ELF-1 (cell line): Measurements from ENCODE around the gene ADPRM.

Experiments used
- DNase-seq: peaks from one replicate; pipeline ENCODE4 v3.0.0-alpha.2; 2016; ENCODE audit warnings: low read depth, low spot score

The ADPRM gene

GRCh38 chr17:10741416-10742135 lies 44.2 kb downstream of the ADPRM start:
- no peak for DNase-seq

GRCh38 chr17:10742431-10742830 lies 45.0 kb downstream of the ADPRM start:
- DNase-seq, result no peak

- DNase-seq, result no peak
These were observed 46.1 kb downstream of the ADPRM start for GRCh38 chr17:10743316-10744009.

DNA sequence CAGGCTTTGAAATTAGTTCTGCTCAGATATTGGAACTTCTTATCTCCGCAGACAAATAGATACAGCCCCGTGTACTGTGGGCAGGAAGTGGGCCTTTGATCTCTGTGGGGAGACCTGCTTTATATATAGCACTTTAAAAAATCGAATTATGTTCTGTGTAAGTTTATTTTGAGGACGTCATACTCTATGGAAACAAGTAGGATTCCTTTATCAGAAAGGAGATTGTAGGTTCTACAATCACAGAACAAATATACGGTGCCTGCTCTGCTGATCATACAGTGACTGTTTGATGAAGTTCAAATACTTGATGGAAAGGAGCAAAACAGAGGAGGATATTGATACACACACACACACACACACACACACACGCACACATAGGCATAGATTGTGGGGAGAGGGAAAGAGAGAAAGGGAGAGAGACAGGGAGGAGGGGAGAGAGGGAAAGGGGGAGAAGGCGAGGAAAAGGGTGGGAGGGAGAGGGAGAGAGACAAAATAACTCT lies 47.2 kb downstream of the ADPRM start:
- DNase-seq, result no peak

DNA sequence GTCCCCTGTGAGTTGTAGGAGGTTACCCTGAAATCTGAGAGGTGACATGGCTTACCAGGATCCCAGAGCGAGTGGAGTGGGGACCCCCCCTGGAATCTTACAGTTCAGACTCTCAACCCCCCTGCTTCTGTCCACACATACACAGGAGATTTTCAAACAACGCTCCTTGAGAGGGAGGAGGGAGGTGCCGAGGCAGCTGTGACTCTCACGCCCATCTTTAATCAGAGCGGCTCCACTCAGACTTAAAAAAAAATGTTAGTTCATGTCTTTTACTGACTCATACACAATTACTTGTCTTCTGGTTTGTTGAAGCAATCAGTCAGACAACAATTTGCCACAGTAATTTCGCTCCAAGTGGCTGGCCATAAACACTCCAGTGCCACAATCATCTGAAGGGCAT lies 47.8 kb downstream of the ADPRM start:
- DNase-seq, result no peak

GRCh38 chr17:10748531-10749181 lies 51.3 kb downstream of the ADPRM start:
- DNase-seq, result peak; percentile 31

- DNase-seq, result no peak
These were observed 52.8 kb downstream of the ADPRM start for GRCh38 chr17:10750210-10750609.

DNA sequence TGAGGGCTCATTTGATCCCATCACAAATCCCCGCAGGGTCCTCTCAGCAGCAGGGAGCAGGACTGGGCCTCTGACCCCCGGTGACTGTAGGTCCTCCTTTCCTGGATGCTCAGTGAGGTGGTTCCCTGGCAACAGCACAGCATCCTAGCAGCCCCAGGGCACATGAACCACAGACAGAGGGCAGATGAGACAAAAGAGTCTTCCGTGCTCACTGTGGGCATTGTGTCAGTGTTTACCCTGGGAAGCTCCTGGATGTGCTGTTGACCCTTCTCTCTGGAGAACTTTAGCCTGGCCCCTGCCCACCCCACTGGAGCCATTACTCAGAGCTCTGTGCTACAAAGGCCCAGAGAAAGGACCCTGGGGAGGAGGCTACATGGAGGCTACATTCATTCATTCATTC lies 54.2 kb downstream of the ADPRM start:
- DNase-seq, result peak; percentile 8

DNA sequence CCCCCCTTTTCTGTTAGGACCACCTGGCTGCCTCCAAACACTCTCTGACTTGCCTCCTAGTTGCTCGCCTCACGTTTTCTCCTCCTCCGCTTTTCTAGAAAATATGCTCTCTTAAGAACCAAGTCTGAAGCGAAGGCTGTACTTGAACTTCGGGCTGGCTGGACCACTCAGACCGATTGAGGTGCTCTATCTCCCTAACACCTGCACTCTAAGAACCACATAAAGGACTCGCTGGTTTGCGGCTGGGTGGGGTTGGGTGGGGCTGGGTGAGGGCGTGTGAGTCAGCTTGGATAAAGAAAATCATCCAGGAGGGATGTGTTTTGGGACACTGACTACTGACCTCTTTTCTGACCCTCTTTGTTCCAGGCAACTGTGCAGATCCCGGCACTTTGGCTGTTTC lies 55.3 kb downstream of the ADPRM start:
- DNase-seq, result no peak

DNA sequence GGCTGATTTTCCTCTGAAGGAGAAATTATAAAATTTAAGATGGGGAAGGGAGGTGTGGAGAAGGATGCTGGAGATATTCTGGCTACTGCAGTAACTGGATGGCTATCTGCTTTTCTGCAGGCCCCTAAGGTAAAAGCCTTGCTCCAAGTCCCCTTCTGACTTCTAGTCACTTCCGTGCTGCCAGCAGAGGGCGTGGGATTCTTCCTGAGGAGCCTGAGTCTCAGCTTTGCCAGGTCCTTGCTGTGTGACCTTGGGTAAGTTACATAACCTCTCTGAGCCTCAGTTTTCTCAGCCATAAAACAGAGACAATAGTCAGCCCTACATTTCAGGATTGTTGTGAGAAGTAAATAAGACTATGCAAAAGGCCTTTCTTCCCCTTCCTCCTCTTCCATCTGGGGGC lies 56.7 kb downstream of the ADPRM start:
- peak; percentile 55 for DNase-seq

GRCh38 chr17:10754861-10755591 lies 57.6 kb downstream of the ADPRM start:
- peak; percentile 72 for DNase-seq

DNA sequence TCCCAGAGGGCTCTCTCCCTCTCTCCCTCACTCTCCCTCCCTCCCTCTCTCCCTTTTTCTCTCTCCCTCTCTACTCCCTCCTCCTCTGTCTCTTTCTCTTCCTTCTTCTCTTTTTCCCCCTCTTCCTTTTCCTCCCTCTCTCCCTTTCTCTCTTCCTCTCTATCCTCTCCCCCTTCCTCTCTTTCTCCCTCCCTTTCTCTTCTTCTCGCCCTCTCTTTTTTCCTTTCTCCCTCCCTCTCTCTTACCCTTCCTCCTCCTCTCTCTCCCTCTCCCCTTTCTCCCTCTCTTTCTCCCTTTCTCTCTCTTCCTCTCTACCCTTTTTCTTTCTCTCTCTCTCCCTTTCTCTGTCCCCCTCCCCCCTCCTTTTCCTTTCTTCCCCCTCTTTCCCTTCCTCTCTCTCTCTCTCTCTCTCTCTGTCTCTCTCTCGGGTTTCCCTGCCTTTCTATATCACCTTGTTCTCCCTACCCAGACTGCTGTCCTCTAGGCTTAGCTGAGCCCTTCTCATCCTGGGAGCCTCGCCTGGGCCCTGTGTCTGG lies 58.3 kb downstream of the ADPRM start:
- DNase-seq, result no peak

- DNase-seq, result peak; percentile 19
These were observed 58.8 kb downstream of the ADPRM start for GRCh38 chr17:10756185-10756584.

DNA sequence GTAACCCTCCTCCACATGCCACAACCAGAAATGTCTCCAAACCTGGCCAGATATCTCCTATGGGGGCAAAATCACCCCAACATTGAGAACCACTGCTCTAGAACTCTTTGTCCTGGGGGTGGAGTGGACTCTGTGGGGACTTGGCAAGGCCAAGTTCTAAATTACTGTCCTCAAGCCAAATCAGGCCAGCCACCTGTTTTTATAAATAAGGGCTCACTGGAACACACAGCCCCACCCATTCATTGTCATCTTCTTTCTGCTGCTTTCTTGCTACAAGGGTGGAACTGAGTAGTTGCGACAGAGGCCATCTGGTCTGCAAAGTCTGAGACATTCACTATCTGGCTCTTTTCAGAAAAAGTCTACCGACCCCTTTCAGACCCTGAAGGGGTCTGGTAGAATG lies 59.2 kb downstream of the ADPRM start:
- DNase-seq, result peak; percentile 10

- peak; percentile 39 for DNase-seq
These were observed 59.7 kb downstream of the ADPRM start for GRCh38 chr17:10757067-10757466.

DNA sequence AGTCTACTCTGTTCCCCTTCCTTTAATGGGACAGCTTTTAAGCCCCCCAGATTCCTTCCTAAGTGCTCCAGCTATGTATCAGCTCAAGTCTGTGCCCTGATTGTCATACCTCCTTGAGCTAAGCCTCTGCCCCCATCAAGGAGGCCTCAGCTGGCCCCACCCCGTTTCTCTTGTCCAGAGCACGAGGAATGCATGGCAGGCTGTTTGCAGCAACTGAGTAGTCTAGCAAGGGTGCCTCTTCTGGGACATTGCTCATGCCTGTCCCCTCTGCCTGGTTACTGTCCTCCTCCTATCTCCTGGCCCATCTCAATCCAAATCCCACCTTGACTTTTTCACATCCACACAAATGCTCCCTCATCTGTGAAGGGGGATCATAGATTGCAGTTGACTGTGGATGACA lies 60.3 kb downstream of the ADPRM start:
- DNase-seq, result peak; percentile 7

DNA sequence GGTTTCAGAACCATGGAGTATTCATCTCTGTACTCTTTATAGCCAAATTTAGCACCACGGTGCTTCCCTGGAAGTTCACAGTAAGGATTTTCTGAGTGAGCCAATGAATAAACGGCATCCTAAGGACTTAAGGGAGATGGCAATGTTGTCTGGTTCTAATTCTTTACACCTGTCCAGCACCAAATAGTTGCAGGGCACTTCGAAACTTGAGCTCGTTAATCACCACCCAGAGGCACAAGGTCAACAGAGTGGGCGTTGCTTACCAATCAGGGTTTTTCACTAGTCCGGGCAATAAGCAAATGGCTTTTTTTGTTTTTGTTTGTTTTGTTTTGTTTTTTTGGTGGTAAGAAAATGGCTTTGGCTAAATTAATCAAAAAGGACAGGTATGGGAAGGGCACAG lies 60.7 kb downstream of the ADPRM start:
- DNase-seq, result no peak
